Measurements from ENCODE around the gene SLC22A14.

Gene SLC22A14

DNA sequence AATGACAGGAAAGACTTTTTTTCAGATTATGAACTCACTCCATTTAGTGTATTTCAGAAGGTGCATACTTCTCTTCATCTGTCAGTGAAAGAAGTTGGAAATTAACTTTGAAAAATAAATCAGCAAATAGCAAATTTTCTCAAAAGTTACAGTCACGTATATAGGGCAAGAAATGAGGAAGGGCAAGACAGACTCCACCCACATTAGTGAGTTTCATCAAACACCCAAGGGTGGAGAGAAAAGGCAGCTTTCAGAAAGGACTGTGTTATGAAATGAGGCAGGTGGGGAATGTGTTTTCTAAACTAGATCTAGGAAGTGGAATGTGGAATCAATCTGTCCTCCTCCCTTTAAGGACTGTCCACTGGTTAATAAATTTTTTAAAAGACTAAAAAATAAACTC is 13.6 kb upstream of the SLC22A14 start:
- DNase-seq (ENCODE audit: low spot score) (no peak), ATAC-seq (ENCODE audit: low read depth) (no peak)
- no peaks in the 10 kb centered on the region for H3K27me3 ChIP-seq (ENCODE audit: insufficient read depth, poor library complexity, severe bottlenecking)
- H3K9me3 ChIP-seq (ENCODE audit: severe bottlenecking): no peaks in the 10 kb centered on the region
- TF ChIP-seq, protein P1, sequence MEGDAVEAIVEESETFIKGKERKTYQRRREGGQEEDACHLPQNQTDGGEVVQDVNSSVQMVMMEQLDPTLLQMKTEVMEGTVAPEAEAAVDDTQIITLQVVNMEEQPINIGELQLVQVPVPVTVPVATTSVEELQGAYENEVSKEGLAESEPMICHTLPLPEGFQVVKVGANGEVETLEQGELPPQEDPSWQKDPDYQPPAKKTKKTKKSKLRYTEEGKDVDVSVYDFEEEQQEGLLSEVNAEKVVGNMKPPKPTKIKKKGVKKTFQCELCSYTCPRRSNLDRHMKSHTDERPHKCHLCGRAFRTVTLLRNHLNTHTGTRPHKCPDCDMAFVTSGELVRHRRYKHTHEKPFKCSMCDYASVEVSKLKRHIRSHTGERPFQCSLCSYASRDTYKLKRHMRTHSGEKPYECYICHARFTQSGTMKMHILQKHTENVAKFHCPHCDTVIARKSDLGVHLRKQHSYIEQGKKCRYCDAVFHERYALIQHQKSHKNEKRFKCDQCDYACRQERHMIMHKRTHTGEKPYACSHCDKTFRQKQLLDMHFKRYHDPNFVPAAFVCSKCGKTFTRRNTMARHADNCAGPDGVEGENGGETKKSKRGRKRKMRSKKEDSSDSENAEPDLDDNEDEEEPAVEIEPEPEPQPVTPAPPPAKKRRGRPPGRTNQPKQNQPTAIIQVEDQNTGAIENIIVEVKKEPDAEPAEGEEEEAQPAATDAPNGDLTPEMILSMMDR (IDR thresholded peaks at IDR 0.05; ENCODE audit: poor library complexity, severe bottlenecking): no peak
- no peak overlapping the region for H3K27ac ChIP-seq (ENCODE audit: poor library complexity, severe bottlenecking)
- H3K4me3 ChIP-seq (ENCODE audit: severe bottlenecking): no peak overlapping the region
- no peaks in the 10 kb centered on the region for H3K4me1 ChIP-seq (ENCODE audit: insufficient read depth, poor library complexity, severe bottlenecking)
- H3K36me3 ChIP-seq (ENCODE audit: low read depth): no peaks in the 10 kb centered on the region

DNA sequence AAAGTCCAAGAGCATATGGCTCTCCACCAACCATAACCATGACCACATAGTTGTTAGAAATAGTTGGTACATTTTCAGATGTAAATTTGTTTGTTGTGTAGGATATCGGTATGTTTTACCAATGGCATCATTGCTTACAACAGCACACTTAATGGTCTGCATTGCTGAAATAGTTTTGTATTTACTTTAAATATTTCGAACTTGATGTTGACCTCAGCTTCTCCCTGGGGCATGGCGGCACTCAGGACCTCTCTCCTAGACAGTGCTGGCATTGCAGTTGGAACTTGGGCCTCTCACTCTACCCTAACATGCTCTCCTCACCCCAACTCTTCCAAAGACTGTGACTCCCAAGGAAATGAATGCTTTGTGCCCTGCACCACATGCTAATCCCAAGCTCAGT is 11.5 kb upstream of the SLC22A14 start:
- no peak overlapping the region for H3K4me3 ChIP-seq (ENCODE audit: severe bottlenecking)
- DNase-seq (ENCODE audit: low spot score): no peak
- TF ChIP-seq, protein P1 (IDR thresholded peaks at IDR 0.05; ENCODE audit: poor library complexity, severe bottlenecking): no peak
- no peaks in the 10 kb centered on the region for H3K4me1 ChIP-seq (ENCODE audit: insufficient read depth, poor library complexity, severe bottlenecking)
- no peak for ATAC-seq (ENCODE audit: low read depth)
- no peak overlapping the region for H3K27ac ChIP-seq (ENCODE audit: poor library complexity, severe bottlenecking)
- H3K36me3 ChIP-seq (ENCODE audit: low read depth): no peaks in the 10 kb centered on the region
- no peaks in the 10 kb centered on the region for H3K9me3 ChIP-seq (ENCODE audit: severe bottlenecking)
- H3K27me3 ChIP-seq (ENCODE audit: insufficient read depth, poor library complexity, severe bottlenecking): no peaks in the 10 kb centered on the region

DNA sequence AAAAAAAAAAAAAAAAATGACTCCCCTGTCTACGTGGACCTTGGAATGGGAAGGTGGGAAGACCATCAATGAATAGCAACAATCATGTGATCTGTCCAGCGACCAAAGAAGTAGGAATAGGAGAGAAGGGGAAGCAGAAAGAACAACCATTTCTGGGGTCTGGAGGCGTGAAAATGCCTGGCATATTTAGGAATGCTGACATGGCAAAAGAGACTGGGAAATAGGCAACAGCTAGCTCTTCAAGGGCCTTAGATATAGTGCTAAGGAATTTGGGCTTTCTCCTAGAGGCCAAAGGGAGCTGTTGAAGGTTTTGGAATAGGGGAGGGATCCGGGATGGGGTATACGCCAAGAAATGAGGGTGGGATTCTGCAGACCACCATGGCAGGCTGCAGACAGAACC is 10.5 kb upstream of the SLC22A14 start:
- DNase-seq (ENCODE audit: low spot score) (no peak), ATAC-seq (ENCODE audit: low read depth) (no peak)
- Histone ChIP-seq H3K36me3 (ENCODE audit: low read depth) (no peaks in the 10 kb centered on the region), H3K27me3 (ENCODE audit: insufficient read depth, poor library complexity, severe bottlenecking) (no peaks in the 10 kb centered on the region), H3K4me1 (ENCODE audit: insufficient read depth, poor library complexity, severe bottlenecking) (no peaks in the 10 kb centered on the region), H3K27ac (ENCODE audit: poor library complexity, severe bottlenecking) (no peak overlapping the region), H3K4me3 (ENCODE audit: severe bottlenecking) (no peak overlapping the region), H3K9me3 (ENCODE audit: severe bottlenecking) (no peaks in the 10 kb centered on the region)
- TF ChIP-seq, protein P1 (IDR thresholded peaks at IDR 0.05; ENCODE audit: poor library complexity, severe bottlenecking): no peak

DNA sequence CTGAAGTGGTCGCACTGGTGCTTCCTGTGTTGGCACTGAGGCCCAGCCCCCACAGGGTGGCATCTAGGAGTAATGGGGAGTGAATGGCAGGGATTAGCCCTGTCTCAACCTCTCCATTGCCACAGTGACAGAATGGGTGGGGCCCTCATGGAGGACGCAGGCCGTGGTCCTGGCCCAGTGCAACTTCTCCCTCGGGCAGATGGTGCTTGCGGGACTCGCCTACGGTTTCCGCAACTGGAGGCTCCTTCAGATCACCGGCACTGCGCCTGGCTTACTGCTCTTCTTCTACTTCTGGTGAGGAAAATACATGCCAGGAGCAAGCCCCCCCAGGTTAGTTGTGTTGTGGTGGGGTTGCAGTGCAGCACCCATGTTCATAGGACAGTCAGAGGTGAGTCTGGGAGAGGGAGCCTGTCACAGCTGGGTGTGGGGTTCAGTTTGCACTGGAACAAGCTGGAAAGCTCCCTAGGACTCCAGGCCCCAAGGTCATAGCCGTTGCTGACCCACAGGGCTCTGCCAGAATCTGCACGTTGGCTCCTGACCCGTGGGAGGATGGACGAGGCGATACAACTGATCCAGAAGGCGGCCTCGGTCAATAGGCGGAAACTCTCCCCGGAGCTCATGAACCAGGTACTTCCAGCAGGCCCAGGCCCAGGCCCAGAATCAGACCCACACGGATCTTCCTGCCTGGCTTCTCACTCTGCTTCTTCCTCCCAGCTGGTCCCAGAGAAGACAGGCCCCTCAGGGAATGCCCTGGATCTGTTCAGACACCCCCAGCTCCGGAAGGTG is 7.0 kb upstream of the SLC22A14 start:
- Histone ChIP-seq H3K27ac (ENCODE audit: poor library complexity, severe bottlenecking) (no peak overlapping the region), H3K36me3 (ENCODE audit: low read depth) (no peaks in the 10 kb centered on the region), H3K9me3 (ENCODE audit: severe bottlenecking) (no peaks in the 10 kb centered on the region), H3K27me3 (ENCODE audit: insufficient read depth, poor library complexity, severe bottlenecking) (no peaks in the 10 kb centered on the region), H3K4me1 (ENCODE audit: insufficient read depth, poor library complexity, severe bottlenecking) (no peaks in the 10 kb centered on the region), H3K4me3 (ENCODE audit: severe bottlenecking) (no peak overlapping the region)
- DNase-seq (ENCODE audit: low spot score): no peak
- ATAC-seq (ENCODE audit: low read depth): no peak
- TF ChIP-seq, protein P1 (IDR thresholded peaks at IDR 0.05; ENCODE audit: poor library complexity, severe bottlenecking): no peak

DNA sequence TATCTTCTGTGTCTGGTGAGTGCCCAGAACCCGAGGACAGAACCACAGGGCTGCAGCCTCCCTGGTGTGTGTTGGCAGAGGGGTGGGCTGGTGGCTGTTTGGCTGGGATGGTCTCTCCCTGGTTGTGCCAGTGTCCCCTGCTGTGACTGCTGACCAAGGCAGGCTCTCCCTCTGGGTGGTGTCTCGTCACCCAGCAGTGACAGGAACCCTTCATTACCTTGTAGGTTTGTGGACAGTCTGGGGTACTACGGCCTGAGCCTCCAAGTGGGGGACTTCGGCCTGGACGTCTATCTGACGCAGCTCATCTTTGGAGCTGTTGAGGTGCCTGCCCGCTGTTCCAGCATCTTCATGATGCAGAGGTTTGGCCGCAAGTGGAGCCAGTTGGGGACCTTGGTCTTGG is 6.4 kb upstream of the SLC22A14 start:
- no peak for DNase-seq (ENCODE audit: low spot score)
- H3K27me3 ChIP-seq (ENCODE audit: insufficient read depth, poor library complexity, severe bottlenecking): no peaks in the 10 kb centered on the region
- no peaks in the 10 kb centered on the region for H3K4me1 ChIP-seq (ENCODE audit: insufficient read depth, poor library complexity, severe bottlenecking)
- no peaks in the 10 kb centered on the region for H3K9me3 ChIP-seq (ENCODE audit: severe bottlenecking)
- H3K27ac ChIP-seq (ENCODE audit: poor library complexity, severe bottlenecking): no peak overlapping the region
- H3K36me3 ChIP-seq (ENCODE audit: low read depth): no peaks in the 10 kb centered on the region
- TF ChIP-seq, protein P1 (IDR thresholded peaks at IDR 0.05; ENCODE audit: poor library complexity, severe bottlenecking): no peak
- no peak overlapping the region for H3K4me3 ChIP-seq (ENCODE audit: severe bottlenecking)
- ATAC-seq (ENCODE audit: low read depth): no peak
